HG03139 (cell line): ENCODE data around the gene PGGHG.
"Not testable (repeated sequence)": the region's sequence is repeated elsewhere in the genome, so short reads cannot be mapped to it uniquely, and the experiment has no call there.

Source experiments
- ATAC-seq: cut with Tn5 transposase; IDR thresholded peaks from one replicate; pipeline ENCODE4 v1.9.1; 2021; ENCODE audit not compliant: unreplicated experiment

Gene PGGHG

GRCh38 chr11:284105-285020 lies 4.6 kb upstream of the PGGHG start:
- ATAC-seq, result no peak

- ATAC-seq, result no peak
These were observed 3.7 kb upstream of the PGGHG start for GRCh38 chr11:285021-285893.

- no peak for ATAC-seq
These were observed 3.1 kb upstream of the PGGHG start for GRCh38 chr11:285894-286220.

GRCh38 chr11:286977-287820 lies 1.7 kb upstream of the PGGHG start:
- ATAC-seq, result not testable (repeated sequence)

GRCh38 chr11:287821-288477 lies 977 bp upstream of the PGGHG start:
- no peak for ATAC-seq

GRCh38 chr11:289398-289711 lies 429 bp downstream of the PGGHG start:
- ATAC-seq, result no peak

- no peak for ATAC-seq
These were observed 1.0 kb downstream of the PGGHG start for GRCh38 chr11:289712-290620.

- ATAC-seq, result no peak
These were observed 1.8 kb downstream of the PGGHG start for GRCh38 chr11:290621-291231.

GRCh38 chr11:291281-292210 lies 2.6 kb downstream of the PGGHG start:
- no peak for ATAC-seq

- no peak for ATAC-seq
These were observed 3.5 kb downstream of the PGGHG start for GRCh38 chr11:292211-293121.

- no peak for ATAC-seq
These were observed 4.4 kb downstream of the PGGHG start for GRCh38 chr11:293271-293851.

GRCh38 chr11:293852-294661 lies 5.1 kb downstream of the PGGHG start:
- ATAC-seq, result no peak

- no peak for ATAC-seq
These were observed 5.9 kb downstream of the PGGHG start for GRCh38 chr11:294780-295179.

GRCh38 chr11:295351-296170 lies 6.6 kb downstream of the PGGHG start:
- no peak for ATAC-seq
